ENCODE measurements around the gene OR5AS1.
"Not testable (repeated sequence)": the region's sequence is repeated elsewhere in the genome, so short reads cannot be mapped to it uniquely, and the experiment has no call there.

Gene OR5AS1

GRCh38 chr11:56027354-56027753 is at the start of gene OR5AS1:
TSS of gene OR5AS1 (plus strand) at chr11:56027654. CDS start at chr11:56030419, 2,765 bp downstream.
- H3K4me3 ChIP-seq (ENCODE audit: low read depth, low read length), result no peak within 1 kb of the TSS
- no peak for TF ChIP-seq CTCF (IDR thresholded peaks at IDR 0.05; ENCODE audit: low read depth, low read length)

GRCh38 chr11:55994525-55994924 is 32.9 kb upstream of the OR5AS1 start, which contains the start of gene OR5F1:
TSS of gene OR5F1 (minus strand) at chr11:55994625. CDS start at chr11:55994625, 0 bp downstream.
- no peak for TF ChIP-seq CTCF (IDR thresholded peaks at IDR 0.05; ENCODE audit: low read depth, low read length)
- no peak within 1 kb of the TSS for H3K4me3 ChIP-seq (ENCODE audit: low read depth, low read length)

GRCh38 chr11:56010716-56011115 is 16.7 kb upstream of the OR5AS1 start:
- no peak overlapping the region for H3K4me3 ChIP-seq (ENCODE audit: low read depth, low read length)
- TF ChIP-seq CTCF (IDR thresholded peaks at IDR 0.05; ENCODE audit: low read depth, low read length), result no peak

- no peak for TF ChIP-seq CTCF (IDR thresholded peaks at IDR 0.05; ENCODE audit: low read depth, low read length)
- no peak overlapping the region for H3K4me3 ChIP-seq (ENCODE audit: low read depth, low read length)
Measured at GRCh38 chr11:56013805-56014204, 13.6 kb upstream of the OR5AS1 start.

- H3K4me3 ChIP-seq (ENCODE audit: low read depth, low read length), result no peak overlapping the region
- no peak for TF ChIP-seq CTCF (IDR thresholded peaks at IDR 0.05; ENCODE audit: low read depth, low read length)
Measured at GRCh38 chr11:56045538-56045937, 18.1 kb downstream of the OR5AS1 start.

- TF ChIP-seq CTCF (IDR thresholded peaks at IDR 0.05; ENCODE audit: low read depth, low read length), result no peak
- H3K4me3 ChIP-seq (ENCODE audit: low read depth, low read length), result no peak overlapping the region
Measured at GRCh38 chr11:56048480-56048879, 21.0 kb downstream of the OR5AS1 start.

- no peak for TF ChIP-seq CTCF (IDR thresholded peaks at IDR 0.05; ENCODE audit: low read depth, low read length)
- no peak overlapping the region for H3K4me3 ChIP-seq (ENCODE audit: low read depth, low read length)
Measured at GRCh38 chr11:56049487-56049886, 22.0 kb downstream of the OR5AS1 start.

- H3K4me3 ChIP-seq (ENCODE audit: low read depth, low read length), result not testable (repeated sequence)
Measured at GRCh38 chr11:56056366-56056765, 28.9 kb downstream of the OR5AS1 start.

- H3K4me3 ChIP-seq (ENCODE audit: low read depth, low read length), result not testable (repeated sequence)
Measured at GRCh38 chr11:56057661-56058237, 30.3 kb downstream of the OR5AS1 start.

GRCh38 chr11:56058260-56058780 is 30.9 kb downstream of the OR5AS1 start:
- H3K4me3 ChIP-seq (ENCODE audit: low read depth, low read length), result not testable (repeated sequence)
